MV-4-11 (cell line): ENCODE results near the gene OR52M1.

Source experiments
- DNase-seq: peaks from one replicate; lab custom pipeline; 2025; lab: John Stamatoyannopoulos, UW

Gene OR52M1

DNA sequence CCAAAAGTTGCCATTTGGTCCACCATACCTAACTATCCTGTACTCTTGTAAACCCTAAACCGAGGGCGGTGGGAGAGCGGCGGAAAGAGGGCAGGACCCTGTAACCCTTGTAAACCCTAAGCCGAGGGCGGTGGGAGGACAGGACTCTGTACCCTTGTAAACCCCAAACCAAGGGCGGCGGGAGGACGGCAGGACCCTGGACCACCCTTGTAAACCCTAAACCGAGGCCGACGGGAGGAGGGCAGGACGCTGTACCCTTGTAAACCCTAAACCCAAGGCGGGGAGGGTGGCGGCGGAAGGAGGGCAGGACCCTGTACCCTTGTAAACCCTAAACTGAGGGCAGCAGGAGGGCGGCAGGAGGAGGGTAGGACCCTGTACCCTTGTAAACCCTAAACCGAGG lies 24.1 kb downstream of the OR52M1 start:
- DNase-seq = no peak

DNA sequence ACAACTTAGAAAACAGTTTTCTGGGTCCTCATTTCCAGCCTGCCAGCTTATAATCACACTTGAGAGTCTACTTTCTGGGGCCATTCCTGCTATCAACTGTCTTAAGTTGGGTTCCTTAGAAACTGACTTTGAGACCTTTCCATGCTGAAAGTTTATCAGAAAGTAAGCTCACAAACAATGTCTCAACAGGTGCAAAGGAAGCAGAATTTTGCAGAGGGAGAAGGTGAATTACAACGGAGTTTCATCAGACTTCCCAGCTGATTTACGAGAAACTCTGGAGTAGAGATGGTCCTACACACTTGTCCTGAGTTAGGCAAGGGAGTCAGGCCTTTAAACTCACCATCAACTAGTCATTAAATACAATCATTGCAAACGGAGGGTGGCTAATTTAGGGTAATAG lies 31.9 kb downstream of the OR52M1 start:
- no peak for DNase-seq

DNA sequence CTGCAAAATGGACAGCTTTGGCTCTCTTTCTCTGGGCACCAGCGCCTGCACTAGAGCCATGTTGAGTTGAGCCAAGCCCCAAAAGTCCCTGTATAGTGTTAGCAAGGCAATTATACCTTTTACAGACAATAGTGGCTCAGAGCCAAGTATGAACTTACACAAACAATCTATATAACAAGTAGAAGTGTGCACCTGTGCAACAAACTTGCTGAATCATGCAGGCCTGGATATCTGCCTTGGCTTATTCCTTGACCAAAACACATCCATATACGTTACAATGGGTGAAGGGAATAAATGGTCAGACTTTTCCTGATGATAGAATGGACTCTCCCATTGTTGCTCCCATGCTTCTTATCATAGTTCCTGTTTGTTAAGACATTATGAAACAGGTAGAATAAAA lies 32.8 kb downstream of the OR52M1 start:
- DNase-seq = no peak

DNA sequence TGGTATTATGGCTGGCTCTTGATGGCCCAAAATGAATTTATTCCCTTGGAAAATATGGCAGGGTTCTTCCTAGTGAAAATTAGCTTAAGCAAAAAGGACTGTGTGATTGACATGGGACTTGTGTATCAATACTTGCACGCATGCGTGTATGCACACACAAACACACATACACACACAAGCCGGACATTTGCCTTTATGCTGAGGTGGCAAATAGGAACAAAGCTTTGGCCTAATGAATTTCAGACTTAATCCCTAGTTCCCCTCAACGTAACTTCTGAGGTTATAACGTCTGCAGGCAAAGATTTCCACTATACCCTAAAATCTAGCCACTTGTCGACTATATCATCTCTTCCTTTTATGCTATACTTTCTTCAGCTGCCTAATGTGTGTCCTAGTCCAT lies 33.6 kb downstream of the OR52M1 start:
- DNase-seq = no peak

DNA sequence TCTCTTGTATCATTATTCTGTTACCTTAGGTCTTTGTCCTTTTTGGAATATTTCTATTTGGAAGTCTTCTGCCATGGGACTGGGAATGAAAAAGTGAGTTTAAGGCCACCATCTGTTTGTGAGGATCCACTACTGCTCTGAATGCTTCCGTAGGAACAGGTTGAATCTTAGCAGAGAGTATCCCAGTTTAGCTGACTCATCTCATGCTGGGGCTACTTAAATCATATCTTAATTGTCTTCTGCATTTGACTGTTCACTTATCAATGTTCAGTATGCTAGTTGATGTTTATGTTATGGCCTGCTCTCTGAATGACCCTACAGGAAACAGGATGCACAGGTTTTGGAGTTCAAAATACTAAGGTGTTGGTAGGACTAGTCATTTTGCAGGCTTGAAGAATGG lies 35.1 kb downstream of the OR52M1 start:
- no peak for DNase-seq

DNA sequence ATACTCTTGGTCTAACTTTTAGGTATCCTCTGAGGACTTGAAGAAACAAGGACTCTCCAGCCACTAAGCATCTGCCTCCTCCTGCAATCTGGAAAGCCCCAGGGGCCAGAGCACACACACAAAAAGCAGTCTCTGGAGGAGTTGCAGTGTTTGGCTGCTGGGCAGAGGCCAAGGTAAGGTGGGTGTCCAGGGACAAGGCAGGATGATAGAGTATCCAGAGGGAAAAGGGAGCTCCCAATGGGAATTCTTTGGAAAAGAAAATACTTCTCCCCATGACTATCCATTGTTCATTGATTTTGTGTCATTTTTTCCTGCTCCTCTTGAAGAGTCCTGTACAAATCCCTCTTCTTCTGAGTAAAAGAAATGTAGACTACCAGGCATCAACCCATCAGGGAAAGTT lies 36.5 kb downstream of the OR52M1 start, which contains the start of gene OR52I2:
TSS of gene OR52I2 (plus strand) at position 301 of the 400 bp plus-strand sequence.
- no peak for DNase-seq

DNA sequence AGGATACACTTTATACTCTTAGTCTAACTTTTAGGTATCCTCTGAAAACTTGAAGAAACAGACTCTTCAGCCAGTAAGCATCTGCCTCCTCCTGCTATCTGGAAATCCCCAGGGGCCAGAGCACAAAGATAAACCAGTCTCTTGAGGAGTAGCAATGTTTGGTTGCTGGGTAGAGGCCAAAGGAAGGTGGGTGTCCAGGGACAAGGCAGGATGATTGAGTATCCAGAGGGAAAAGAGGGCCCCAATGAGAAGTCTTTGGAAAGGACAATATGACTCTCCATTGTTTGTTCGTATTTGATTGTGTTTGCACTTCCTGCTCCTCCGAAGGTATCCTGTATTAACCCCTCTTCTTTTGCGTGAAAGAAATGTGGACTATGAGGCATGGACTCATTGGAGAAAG lies 44.0 kb downstream of the OR52M1 start:
- no peak for DNase-seq

DNA sequence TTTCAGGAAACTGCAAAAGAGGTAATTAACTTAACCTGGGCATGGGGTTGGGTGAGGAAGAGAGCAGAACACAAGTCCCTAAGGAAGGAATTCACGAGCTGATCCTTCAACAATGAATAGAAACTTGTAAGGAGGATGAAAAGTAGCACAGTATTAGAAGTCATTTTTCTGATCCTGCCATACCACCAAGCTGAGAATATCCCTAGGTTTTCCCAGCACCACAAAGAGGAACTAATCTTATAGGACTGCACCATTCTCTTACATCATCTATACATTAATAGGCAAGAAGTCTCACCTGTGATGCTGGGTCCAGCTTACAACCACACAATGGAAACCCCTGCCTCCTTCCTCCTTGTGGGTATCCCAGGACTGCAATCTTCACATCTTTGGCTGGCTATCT lies 48.7 kb downstream of the OR52M1 start, which contains the start of gene OR52I1:
TSS of gene OR52I1 (plus strand) at position 301 of the 400 bp plus-strand sequence. CDS start at position 301, 0 bp downstream.
- no peak for DNase-seq
